T-helper 17 cell (primary cell): Measurements from ENCODE around the gene NUP98. TPM values are rescaled to one million over a fixed set of nuclear protein-coding genes. Genes with fewer than 3 reads are reported as not detected.
"Not testable (repeated sequence)": the region's sequence is repeated elsewhere in the genome, so short reads cannot be mapped to it uniquely, and the experiment has no call there.

Source experiments
- ATAC-seq: fragments of 150-1000 bp; cut with Tn5 transposase; 2 replicates; pipeline ENCODE4 v1.10.0; 2021; ENCODE audit warnings: mild to moderate bottlenecking, moderate library complexity
- DNase-seq, 3 donors: peaks; one replicate each; pipeline versions ENCODE4 v3.0.0 to v3.0.0-alpha.2; 2020 to 2021
- H3K9me3 ChIP-seq: one replicate; pipeline ENCODE4 v1.7.0; 2013; ENCODE audit warnings: low read length, mild to moderate bottlenecking; ENCODE audit not compliant: control insufficient read depth, poor library complexity, severe bottlenecking
- H3K27ac Mint-ChIP-seq: one replicate; pipeline ENCODE4 v1.8.0; 2022; ENCODE audit warnings: mild to moderate bottlenecking, moderate library complexity, mixed read lengths
- H3K27me3 Mint-ChIP-seq: one replicate; pipeline ENCODE4 v1.8.0; 2022; ENCODE audit warnings: mixed read lengths
- H3K36me3 Mint-ChIP-seq: one replicate; pipeline ENCODE4 v1.8.0; 2022; ENCODE audit warnings: low read depth, mixed read lengths
- H3K4me1 Mint-ChIP-seq: one replicate; pipeline ENCODE4 v1.8.0; 2022; ENCODE audit warnings: mild to moderate bottlenecking, mixed read lengths
- H3K4me3 Mint-ChIP-seq: one replicate; pipeline ENCODE4 v1.8.0; 2022; ENCODE audit warnings: mild to moderate bottlenecking, moderate library complexity, mixed read lengths
- total RNA-seq, 4 donors: library from RNA in 2 of 4; stranded (reverse) in 2 of 4; gene quantifications; one replicate each; pipeline ENCODE4 v1.2.3 and lab custom pipeline; 2022 to 2026

Gene NUP98
- total RNA-seq, 2 donors from 2014 or later, result 120 to 128 TPM

GRCh38 chr11:3781423-3781822 lies 15.9 kb downstream of the NUP98 start:
- Mint-ChIP-seq H3K27ac (peak overlapping the region; percentile 57), H3K27me3 (no peaks in the 10 kb centered on the region), H3K4me3 (no peak overlapping the region), H3K4me1 (peaks cover 26% of the 10 kb centered on the region), H3K36me3 (peaks cover 4% of the 10 kb centered on the region)
- DNase-seq (no peak), ATAC-seq (no peak)
- no peaks in the 10 kb centered on the region for H3K9me3 ChIP-seq

- no peak for DNase-seq
- no peak for ATAC-seq
- H3K4me3 Mint-ChIP-seq, result no peak overlapping the region
- peaks cover 13% of the 10 kb centered on the region for H3K4me1 Mint-ChIP-seq
- no peaks in the 10 kb centered on the region for H3K27me3 Mint-ChIP-seq
- H3K9me3 ChIP-seq, result no peaks in the 10 kb centered on the region
- peak overlapping the region; percentile 59 for H3K27ac Mint-ChIP-seq
- H3K36me3 Mint-ChIP-seq, result peaks cover 18% of the 10 kb centered on the region
Measured at GRCh38 chr11:3775736-3776406, 21.5 kb downstream of the NUP98 start.

GRCh38 chr11:3773180-3773579 lies 24.2 kb downstream of the NUP98 start:
- H3K27me3 Mint-ChIP-seq, result no peaks in the 10 kb centered on the region
- no peak for ATAC-seq
- no peak for DNase-seq
- no peak overlapping the region for H3K4me3 Mint-ChIP-seq
- H3K4me1 Mint-ChIP-seq, result peaks cover 10% of the 10 kb centered on the region
- H3K9me3 ChIP-seq, result no peaks in the 10 kb centered on the region
- no peak overlapping the region for H3K27ac Mint-ChIP-seq
- H3K36me3 Mint-ChIP-seq, result peaks cover 13% of the 10 kb centered on the region

GRCh38 chr11:3767536-3767935 lies 29.8 kb downstream of the NUP98 start:
- DNase-seq (no peak), ATAC-seq (no peak)
- H3K27ac Mint-ChIP-seq, result peak overlapping the region; percentile 19
- no peaks in the 10 kb centered on the region for H3K9me3 ChIP-seq
- H3K4me1 Mint-ChIP-seq, result peaks cover 7% of the 10 kb centered on the region
- H3K4me3 Mint-ChIP-seq, result no peak overlapping the region
- peaks cover 10% of the 10 kb centered on the region for H3K36me3 Mint-ChIP-seq
- no peaks in the 10 kb centered on the region for H3K27me3 Mint-ChIP-seq

GRCh38 chr11:3766836-3767235 lies 30.5 kb downstream of the NUP98 start:
- not testable (repeated sequence) for H3K27me3 Mint-ChIP-seq, H3K9me3 ChIP-seq, DNase-seq, H3K4me1 Mint-ChIP-seq, ATAC-seq, H3K36me3 Mint-ChIP-seq, H3K4me3 Mint-ChIP-seq
- peak overlapping the region; percentile 19 for H3K27ac Mint-ChIP-seq

- Mint-ChIP-seq H3K27ac (peak overlapping the region; percentile 14), H3K27me3 (no peaks in the 10 kb centered on the region), H3K4me1 (no peaks in the 10 kb centered on the region), H3K36me3 (peaks cover 4% of the 10 kb centered on the region), H3K4me3 (no peak overlapping the region)
- ATAC-seq (no peak), DNase-seq (no peak)
- no peaks in the 10 kb centered on the region for H3K9me3 ChIP-seq
Measured at GRCh38 chr11:3764266-3764665, 33.1 kb downstream of the NUP98 start.

GRCh38 chr11:3755151-3755550 lies 42.2 kb downstream of the NUP98 start:
- DNase-seq, result no peak
- ATAC-seq, result no peak
- Mint-ChIP-seq H3K4me3 (no peak overlapping the region), H3K27ac (peak overlapping the region; percentile 74), H3K4me1 (peaks cover 2% of the 10 kb centered on the region), H3K27me3 (no peaks in the 10 kb centered on the region), H3K36me3 (peaks cover under 1% of the 10 kb centered on the region)
- no peaks in the 10 kb centered on the region for H3K9me3 ChIP-seq

GRCh38 chr11:3753110-3753509 lies 44.2 kb downstream of the NUP98 start:
- ATAC-seq (no peak), DNase-seq (no peak)
- H3K27ac Mint-ChIP-seq, result no peak overlapping the region

GRCh38 chr11:3747704-3748103 lies 49.6 kb downstream of the NUP98 start:
- no peaks in the 10 kb centered on the region for H3K27me3 Mint-ChIP-seq
- H3K4me1 Mint-ChIP-seq, result peaks cover 2% of the 10 kb centered on the region
- DNase-seq, result no peak
- peak overlapping the region; percentile 65 for H3K27ac Mint-ChIP-seq
- no peak for ATAC-seq
- no peaks in the 10 kb centered on the region for H3K36me3 Mint-ChIP-seq
- no peaks in the 10 kb centered on the region for H3K9me3 ChIP-seq
- H3K4me3 Mint-ChIP-seq, result no peak overlapping the region

More at GRCh38 chr11:3753110-3753509, 44.2 kb downstream of the NUP98 start:
- H3K9me3 ChIP-seq, result no peaks in the 10 kb centered on the region
- peaks cover 2% of the 10 kb centered on the region for H3K4me1 Mint-ChIP-seq
- H3K36me3 Mint-ChIP-seq, result no peaks in the 10 kb centered on the region
- H3K4me3 Mint-ChIP-seq, result no peak overlapping the region
- no peaks in the 10 kb centered on the region for H3K27me3 Mint-ChIP-seq

GRCh38 chr11:3745161-3745560 lies 52.2 kb downstream of the NUP98 start:
- DNase-seq (no peak), ATAC-seq (no peak)
- Mint-ChIP-seq H3K4me1 (peaks cover 2% of the 10 kb centered on the region), H3K27ac (peak overlapping the region; percentile 19), H3K27me3 (no peaks in the 10 kb centered on the region), H3K36me3 (peaks cover 7% of the 10 kb centered on the region), H3K4me3 (no peak overlapping the region)
- no peaks in the 10 kb centered on the region for H3K9me3 ChIP-seq

- Mint-ChIP-seq H3K4me1 (no peaks in the 10 kb centered on the region), H3K4me3 (no peak overlapping the region), H3K27me3 (no peaks in the 10 kb centered on the region), H3K27ac (no peak overlapping the region), H3K36me3 (peaks cover 12% of the 10 kb centered on the region)
- ATAC-seq (no peak), DNase-seq (no peak)
- H3K9me3 ChIP-seq, result no peaks in the 10 kb centered on the region
Measured at GRCh38 chr11:3738723-3739122, 58.6 kb downstream of the NUP98 start.

- no peaks in the 10 kb centered on the region for H3K9me3 ChIP-seq
- DNase-seq, result no peak
- peaks cover 12% of the 10 kb centered on the region for H3K36me3 Mint-ChIP-seq
- no peaks in the 10 kb centered on the region for H3K4me1 Mint-ChIP-seq
- H3K27me3 Mint-ChIP-seq, result no peaks in the 10 kb centered on the region
- ATAC-seq, result no peak
- no peak overlapping the region for H3K27ac Mint-ChIP-seq
- H3K4me3 Mint-ChIP-seq, result no peak overlapping the region
Measured at GRCh38 chr11:3738241-3738640, 59.1 kb downstream of the NUP98 start.

- H3K36me3 Mint-ChIP-seq, result peaks cover 12% of the 10 kb centered on the region
- no peaks in the 10 kb centered on the region for H3K27me3 Mint-ChIP-seq
- no peak for ATAC-seq
- H3K4me1 Mint-ChIP-seq, result peaks cover 2% of the 10 kb centered on the region
- H3K27ac Mint-ChIP-seq, result no peak overlapping the region
- peak overlapping the region; percentile 41 for H3K4me3 Mint-ChIP-seq
- DNase-seq, result no peak
- no peaks in the 10 kb centered on the region for H3K9me3 ChIP-seq
Measured at GRCh38 chr11:3737386-3737933, 59.9 kb downstream of the NUP98 start.

GRCh38 chr11:3736816-3737215 lies 60.5 kb downstream of the NUP98 start:
- Mint-ChIP-seq H3K27me3 (no peaks in the 10 kb centered on the region), H3K36me3 (peaks cover 8% of the 10 kb centered on the region)

More at GRCh38 chr11:3736816-3737215, 60.5 kb downstream of the NUP98 start:
- DNase-seq (no peak), ATAC-seq (no peak)
- H3K4me1 Mint-ChIP-seq, result peaks cover 2% of the 10 kb centered on the region
- H3K9me3 ChIP-seq, result no peaks in the 10 kb centered on the region
- H3K4me3 Mint-ChIP-seq, result no peak overlapping the region
- H3K27ac Mint-ChIP-seq, result no peak overlapping the region
